ENCODE results near the gene COL15A1.

COL15A1 gene

DNA sequence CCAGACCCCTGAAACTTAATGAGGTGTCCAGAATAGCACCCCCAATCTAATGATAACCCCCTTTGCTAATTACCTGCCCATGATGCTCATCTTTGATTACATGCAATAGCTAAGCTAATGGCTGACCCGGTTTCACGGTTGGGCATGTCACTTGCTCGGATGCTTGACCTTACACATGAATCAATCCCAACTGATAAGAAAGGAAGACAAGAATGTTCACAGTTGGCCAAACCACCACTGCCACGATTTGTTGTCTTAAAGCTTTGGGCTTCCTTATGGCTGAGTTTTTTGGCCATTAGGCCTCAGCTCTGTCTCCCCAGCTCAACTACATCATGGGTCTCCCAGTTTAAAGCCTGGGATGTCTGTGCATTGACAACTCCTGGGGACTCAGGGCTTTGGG is 108.1 kb downstream of the COL15A1 start:
- H3K9ac ChIP-seq (ENCODE audit: low read depth, low read length, poor library complexity, severe bottlenecking) = no peak overlapping the region
- H3K4me3 ChIP-seq (ENCODE audit: low read length, poor library complexity, severe bottlenecking) = no peak overlapping the region
- peaks cover 46% of the 10 kb centered on the region for H3K4me1 ChIP-seq (ENCODE audit: insufficient read depth, low read length, poor library complexity, severe bottlenecking)
- no peaks in the 10 kb centered on the region for H4K20me1 ChIP-seq (ENCODE audit: insufficient read depth, low read length, poor library complexity, severe bottlenecking)
- H3F3A ChIP-seq (ENCODE audit: low read depth) = no peaks in the 10 kb centered on the region
- no peaks in the 10 kb centered on the region for H3K9me2 ChIP-seq (replicated peaks; ENCODE audit: low read depth, low read length)
- H2AFZ ChIP-seq (ENCODE audit: low read length) = no peak overlapping the region
- no peak overlapping the region for H3K4me2 ChIP-seq (ENCODE audit: low read depth, low read length, poor library complexity, severe bottlenecking)
- H3K9me3 ChIP-seq (ENCODE audit: insufficient read depth, low read depth, low read length) = no peaks in the 10 kb centered on the region
- H3K36me3 ChIP-seq (ENCODE audit: insufficient read depth, low read length) = no peaks in the 10 kb centered on the region
- TF ChIP-seq EZH2phosphoT487 (IDR thresholded peaks at IDR 0.05; ENCODE audit: borderline replicate concordance) = no peak
- TF ChIP-seq, protein P1, sequence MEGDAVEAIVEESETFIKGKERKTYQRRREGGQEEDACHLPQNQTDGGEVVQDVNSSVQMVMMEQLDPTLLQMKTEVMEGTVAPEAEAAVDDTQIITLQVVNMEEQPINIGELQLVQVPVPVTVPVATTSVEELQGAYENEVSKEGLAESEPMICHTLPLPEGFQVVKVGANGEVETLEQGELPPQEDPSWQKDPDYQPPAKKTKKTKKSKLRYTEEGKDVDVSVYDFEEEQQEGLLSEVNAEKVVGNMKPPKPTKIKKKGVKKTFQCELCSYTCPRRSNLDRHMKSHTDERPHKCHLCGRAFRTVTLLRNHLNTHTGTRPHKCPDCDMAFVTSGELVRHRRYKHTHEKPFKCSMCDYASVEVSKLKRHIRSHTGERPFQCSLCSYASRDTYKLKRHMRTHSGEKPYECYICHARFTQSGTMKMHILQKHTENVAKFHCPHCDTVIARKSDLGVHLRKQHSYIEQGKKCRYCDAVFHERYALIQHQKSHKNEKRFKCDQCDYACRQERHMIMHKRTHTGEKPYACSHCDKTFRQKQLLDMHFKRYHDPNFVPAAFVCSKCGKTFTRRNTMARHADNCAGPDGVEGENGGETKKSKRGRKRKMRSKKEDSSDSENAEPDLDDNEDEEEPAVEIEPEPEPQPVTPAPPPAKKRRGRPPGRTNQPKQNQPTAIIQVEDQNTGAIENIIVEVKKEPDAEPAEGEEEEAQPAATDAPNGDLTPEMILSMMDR (conservative IDR thresholded peaks at IDR 0.05; ENCODE audit: low read length) = no peak
- H3K27me3 ChIP-seq (ENCODE audit: insufficient read depth, low read length, poor library complexity, severe bottlenecking) = no peaks in the 10 kb centered on the region
- no peaks in the 10 kb centered on the region for H3K79me2 ChIP-seq (ENCODE audit: insufficient read depth, low read length)

DNA sequence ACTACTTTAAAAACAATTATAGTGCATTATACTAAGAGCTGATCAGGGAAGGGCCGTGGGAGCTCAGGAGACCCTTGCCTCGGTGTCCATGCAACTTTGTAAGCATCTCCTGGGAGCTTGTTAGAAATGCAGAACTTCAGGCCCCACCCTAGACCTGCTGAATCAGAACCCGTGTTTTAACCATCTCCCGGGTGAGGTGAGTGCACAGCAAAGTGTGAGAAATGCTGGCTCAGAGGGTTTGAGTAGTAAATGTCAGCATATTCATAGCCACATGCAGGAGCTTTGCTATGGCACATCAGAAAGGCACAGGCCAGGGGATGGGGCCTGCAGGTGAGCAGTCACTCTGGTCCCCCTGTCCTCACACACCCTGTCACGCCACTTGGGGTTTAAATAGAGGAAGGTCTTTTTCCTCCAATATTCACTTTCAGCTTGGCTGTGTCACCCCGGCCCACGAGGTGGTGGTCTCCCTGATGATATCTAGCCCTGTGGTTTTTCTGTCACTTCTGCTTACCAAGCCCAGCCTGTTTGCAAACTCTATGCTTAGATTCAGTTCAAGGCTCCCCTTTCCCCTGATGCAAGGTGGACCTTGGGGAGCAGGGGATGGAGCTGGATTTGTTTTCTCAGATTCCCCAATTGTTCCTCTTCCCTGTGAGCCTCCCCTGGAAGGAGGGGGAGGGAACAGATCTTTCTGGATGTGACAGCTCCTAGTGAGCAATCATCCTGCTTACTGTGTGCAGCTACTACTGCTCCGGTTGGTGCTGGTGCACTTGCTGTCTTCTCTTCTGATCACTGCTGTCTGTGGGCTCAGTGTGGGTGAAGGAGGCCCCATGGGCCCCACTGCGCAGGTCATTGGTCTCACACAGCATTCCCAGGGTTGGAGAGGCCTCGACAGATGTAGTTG is 109.4 kb downstream of the COL15A1 start:
- no peaks in the 10 kb centered on the region for H3K9me3 ChIP-seq (ENCODE audit: insufficient read depth, low read depth, low read length)
- no peaks in the 10 kb centered on the region for H4K20me1 ChIP-seq (ENCODE audit: insufficient read depth, low read length, poor library complexity, severe bottlenecking)
- H3K9me2 ChIP-seq (replicated peaks; ENCODE audit: low read depth, low read length) = no peaks in the 10 kb centered on the region
- H3F3A ChIP-seq (ENCODE audit: low read depth) = peaks cover 5% of the 10 kb centered on the region
- peak overlapping the region; percentile 8 for H3K9ac ChIP-seq (ENCODE audit: low read depth, low read length, poor library complexity, severe bottlenecking)
- peaks cover 56% of the 10 kb centered on the region for H3K4me1 ChIP-seq (ENCODE audit: insufficient read depth, low read length, poor library complexity, severe bottlenecking)
- no peaks in the 10 kb centered on the region for H3K79me2 ChIP-seq (ENCODE audit: insufficient read depth, low read length)
- no peak overlapping the region for H2AFZ ChIP-seq (ENCODE audit: low read length)
- TF ChIP-seq, protein P1 (conservative IDR thresholded peaks at IDR 0.05; ENCODE audit: low read length) = no peak
- no peak for TF ChIP-seq EZH2phosphoT487 (IDR thresholded peaks at IDR 0.05; ENCODE audit: borderline replicate concordance)
- H3K4me2 ChIP-seq (ENCODE audit: low read depth, low read length, poor library complexity, severe bottlenecking) = peak overlapping the region; percentile 53
- H3K27me3 ChIP-seq (ENCODE audit: insufficient read depth, low read length, poor library complexity, severe bottlenecking) = no peaks in the 10 kb centered on the region
- no peaks in the 10 kb centered on the region for H3K36me3 ChIP-seq (ENCODE audit: insufficient read depth, low read length)
- no peak overlapping the region for H3K4me3 ChIP-seq (ENCODE audit: low read length, poor library complexity, severe bottlenecking)

DNA sequence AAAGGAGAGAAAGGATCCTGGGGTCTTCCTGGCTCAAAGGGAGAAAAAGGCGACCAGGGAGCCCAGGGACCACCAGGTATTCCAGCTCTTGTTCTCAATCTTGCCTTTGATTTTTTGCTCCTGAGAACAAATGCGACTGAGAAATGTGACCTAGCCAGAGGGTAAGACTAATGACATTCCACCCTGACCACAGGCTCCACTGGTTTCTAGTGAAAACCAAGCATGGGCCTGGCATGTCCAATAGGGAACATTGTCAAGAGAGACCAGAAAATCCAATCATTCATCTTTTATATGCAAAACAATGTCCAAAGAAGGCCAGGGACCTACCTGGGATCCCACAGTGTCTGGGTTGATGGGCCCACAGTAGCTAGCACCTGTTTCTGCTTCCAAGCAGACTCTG is 110.9 kb downstream of the COL15A1 start:
- Histone ChIP-seq H3K4me1 (ENCODE audit: insufficient read depth, low read length, poor library complexity, severe bottlenecking) (peaks cover 65% of the 10 kb centered on the region), H2AFZ (ENCODE audit: low read length) (no peak overlapping the region), H3K36me3 (ENCODE audit: insufficient read depth, low read length) (no peaks in the 10 kb centered on the region), H3K27me3 (ENCODE audit: insufficient read depth, low read length, poor library complexity, severe bottlenecking) (no peaks in the 10 kb centered on the region), H3K9me2 (replicated peaks; ENCODE audit: low read depth, low read length) (no peaks in the 10 kb centered on the region), H3K9ac (ENCODE audit: low read depth, low read length, poor library complexity, severe bottlenecking) (no peak overlapping the region), H3K79me2 (ENCODE audit: insufficient read depth, low read length) (no peaks in the 10 kb centered on the region), H3K4me2 (ENCODE audit: low read depth, low read length, poor library complexity, severe bottlenecking) (no peak overlapping the region), H3K4me3 (ENCODE audit: low read length, poor library complexity, severe bottlenecking) (no peak overlapping the region), H3F3A (ENCODE audit: low read depth) (peaks cover 17% of the 10 kb centered on the region), H3K9me3 (ENCODE audit: insufficient read depth, low read depth, low read length) (no peaks in the 10 kb centered on the region), H4K20me1 (ENCODE audit: insufficient read depth, low read length, poor library complexity, severe bottlenecking) (no peaks in the 10 kb centered on the region)
- TF ChIP-seq, protein P1 (conservative IDR thresholded peaks at IDR 0.05; ENCODE audit: low read length) = no peak
- TF ChIP-seq EZH2phosphoT487 (IDR thresholded peaks at IDR 0.05; ENCODE audit: borderline replicate concordance) = no peak
